Mammary epithelial cell (primary cell): ENCODE measurements around the gene GTPBP2.

ENCODE experiments used
- EZH2 ChIP-seq: IDR thresholded peaks from 2 replicates; pipeline ENCODE4 v1.6.1; 2012; ENCODE audit warnings: low read length, inconsistent platforms, borderline replicate concordance
- TF ChIP-seq, protein P1 (sequence below), 2 donors: IDR thresholded peaks in 1 of 2; conservative IDR thresholded peaks in 1 of 2; 2 replicates each; pipeline ENCODE4 v1.5.1; 2011 to 2012; ENCODE audit warnings: inconsistent platforms in 2 of 2, low read length in 2 of 2, mild to moderate bottlenecking in 2 of 2, control low read depth in 1 of 2, low read depth in 1 of 2; ENCODE audit not compliant: insufficient read depth in 1 of 2; ENCODE audit errors: extremely low read depth in 1 of 2

DNA sequence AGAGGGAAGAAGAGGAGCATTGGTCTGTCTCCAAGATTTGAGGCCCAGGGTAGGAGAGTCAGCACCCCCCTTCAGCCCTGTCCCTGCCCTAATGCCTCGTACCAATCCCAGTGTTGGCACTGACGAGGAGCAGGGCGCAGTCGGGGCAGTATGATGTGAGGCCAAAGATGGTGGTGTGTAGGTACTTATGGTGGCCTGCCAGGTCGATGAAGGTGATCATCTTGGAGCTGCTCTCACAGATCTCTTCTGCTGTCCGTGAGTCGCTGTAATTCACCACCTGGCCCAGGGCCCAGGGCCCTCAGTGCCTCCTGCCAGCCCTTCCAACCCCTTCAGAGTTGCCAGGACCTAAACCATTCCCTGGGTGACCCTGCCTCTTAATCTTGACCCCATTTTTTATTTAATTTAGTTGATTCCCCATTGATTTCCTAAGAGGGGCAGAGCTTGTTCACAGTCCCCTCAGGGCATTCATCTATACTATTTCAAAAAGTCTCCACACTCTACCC lies 4.2 kb downstream of the GTPBP2 start:
- TF ChIP-seq, protein P1, sequence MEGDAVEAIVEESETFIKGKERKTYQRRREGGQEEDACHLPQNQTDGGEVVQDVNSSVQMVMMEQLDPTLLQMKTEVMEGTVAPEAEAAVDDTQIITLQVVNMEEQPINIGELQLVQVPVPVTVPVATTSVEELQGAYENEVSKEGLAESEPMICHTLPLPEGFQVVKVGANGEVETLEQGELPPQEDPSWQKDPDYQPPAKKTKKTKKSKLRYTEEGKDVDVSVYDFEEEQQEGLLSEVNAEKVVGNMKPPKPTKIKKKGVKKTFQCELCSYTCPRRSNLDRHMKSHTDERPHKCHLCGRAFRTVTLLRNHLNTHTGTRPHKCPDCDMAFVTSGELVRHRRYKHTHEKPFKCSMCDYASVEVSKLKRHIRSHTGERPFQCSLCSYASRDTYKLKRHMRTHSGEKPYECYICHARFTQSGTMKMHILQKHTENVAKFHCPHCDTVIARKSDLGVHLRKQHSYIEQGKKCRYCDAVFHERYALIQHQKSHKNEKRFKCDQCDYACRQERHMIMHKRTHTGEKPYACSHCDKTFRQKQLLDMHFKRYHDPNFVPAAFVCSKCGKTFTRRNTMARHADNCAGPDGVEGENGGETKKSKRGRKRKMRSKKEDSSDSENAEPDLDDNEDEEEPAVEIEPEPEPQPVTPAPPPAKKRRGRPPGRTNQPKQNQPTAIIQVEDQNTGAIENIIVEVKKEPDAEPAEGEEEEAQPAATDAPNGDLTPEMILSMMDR (conservative IDR thresholded peaks at IDR 0.05 in 1 of 2, IDR thresholded peaks at IDR 0.05 in 1 of 2; ENCODE audit: extremely low read depth in 1 of 2, insufficient read depth in 1 of 2, low read depth in 1 of 2, low read length in 2 of 2), result no peak
- no peak for TF ChIP-seq EZH2
